Liver (tissue), 9 donors: ENCODE results near the gene ATF5. TPM values are rescaled to one million over a fixed set of nuclear protein-coding genes. Genes with fewer than 3 reads are reported as not detected.

Source experiments
- DNase-seq: peaks from one replicate; pipeline ENCODE4 v3.0.0-alpha.2; 2017; ENCODE audit warnings: low spot score
- H3K27ac ChIP-seq, 2 donors: one replicate each; pipeline ENCODE4 v1.7.0; 2013; ENCODE audit warnings: inconsistent platforms in 2 of 2, low read length in 2 of 2, control low read depth in 1 of 2, low read depth in 1 of 2, mild to moderate bottlenecking in 1 of 2
- H3K27me3 ChIP-seq, 4 donors: one replicate each; pipeline versions ENCODE4 v1.6.1 to v1.7.0; 2013; ENCODE audit warnings: low read length in 3 of 4, inconsistent platforms in 1 of 4, mild to moderate bottlenecking in 1 of 4, moderate library complexity in 1 of 4; ENCODE audit not compliant: control insufficient read depth in 4 of 4, insufficient read depth in 4 of 4
- H3K36me3 ChIP-seq, 4 donors: one replicate each; pipeline versions ENCODE4 v1.6.1 to v1.7.0; 2013; ENCODE audit warnings: low read length in 3 of 4, mild to moderate bottlenecking in 3 of 4, low read depth in 1 of 4, moderate library complexity in 1 of 4; ENCODE audit not compliant: control insufficient read depth in 4 of 4, insufficient read depth in 3 of 4
- H3K4me1 ChIP-seq, 4 donors: one replicate each; pipeline versions ENCODE4 v1.6.1 to v1.7.0; 2013; ENCODE audit warnings: low read length in 3 of 4, mild to moderate bottlenecking in 3 of 4, moderate library complexity in 1 of 4; ENCODE audit not compliant: control insufficient read depth in 4 of 4, insufficient read depth in 4 of 4
- H3K4me3 ChIP-seq, 3 donors: one replicate each; pipeline versions ENCODE4 v1.6.1 to v1.7.0; 2013; ENCODE audit warnings: low read length in 3 of 3, control low read depth in 1 of 3, low read depth in 1 of 3, mild to moderate bottlenecking in 1 of 3
- H3K9ac ChIP-seq, 2 donors: one replicate each; pipeline ENCODE4 v1.7.0; 2013; ENCODE audit warnings: low read length in 2 of 2, mild to moderate bottlenecking in 2 of 2, moderate library complexity in 2 of 2, control low read depth in 1 of 2, low read depth in 1 of 2
- H3K9me3 ChIP-seq, 4 donors: one replicate each; pipeline versions ENCODE4 v1.6.1 to v1.7.0; 2013; ENCODE audit warnings: low read length in 3 of 4; ENCODE audit not compliant: control insufficient read depth in 4 of 4
- ATF3 ChIP-seq: IDR thresholded peaks from 2 replicates; pipeline ENCODE4 v1.6.1; 2016; ENCODE audit warnings: antibody characterized with exemption
- CTCF ChIP-seq: fragments of 150-350 bp; IDR thresholded peaks from 2 replicates; pipeline ENCODE4 v1.5.1; 2017; ENCODE audit warnings: improper control_type of control experiment, low read depth, low read length; ENCODE audit not compliant: missing input control
- EGR1 ChIP-seq, 2 donors: IDR thresholded peaks; 2 replicates each; pipeline ENCODE4 v1.6.1; 2016 to 2018; ENCODE audit warnings: antibody characterized with exemption in 2 of 2, low read depth in 2 of 2
- FOXA1 ChIP-seq: IDR thresholded peaks from 2 replicates; pipeline ENCODE4 v1.6.1; 2016; ENCODE audit warnings: antibody characterized with exemption
- FOXA2 ChIP-seq: IDR thresholded peaks from 2 replicates; pipeline ENCODE4 v1.6.1; 2016; ENCODE audit warnings: antibody characterized with exemption
- GABPA ChIP-seq, 2 donors: IDR thresholded peaks in 1 of 2; conservative IDR thresholded peaks in 1 of 2; 2 replicates each; pipeline ENCODE4 v1.6.1; 2016; ENCODE audit warnings: antibody characterized with exemption in 2 of 2, mild to moderate bottlenecking in 1 of 2, moderate library complexity in 1 of 2
- HNF4A ChIP-seq, 2 donors: conservative IDR thresholded peaks; 2 replicates each; pipeline ENCODE4 v1.6.1; 2016; ENCODE audit warnings: antibody characterized with exemption in 2 of 2, mild to moderate bottlenecking in 2 of 2
- HNF4G ChIP-seq: IDR thresholded peaks from 2 replicates; pipeline ENCODE4 v1.6.1; 2016; ENCODE audit warnings: antibody characterized with exemption
- MAX ChIP-seq: IDR thresholded peaks from 2 replicates; pipeline ENCODE4 v1.6.1; 2016; ENCODE audit warnings: antibody characterized with exemption
- NR2F2 ChIP-seq: IDR thresholded peaks from 2 replicates; pipeline ENCODE4 v1.6.1; 2016; ENCODE audit warnings: antibody characterized with exemption
- RAD21 ChIP-seq, 2 donors: IDR thresholded peaks; 2 replicates each; pipeline ENCODE4 v1.6.1; 2016; ENCODE audit warnings: antibody characterized with exemption in 2 of 2, mild to moderate bottlenecking in 2 of 2
- REST ChIP-seq: IDR thresholded peaks from 2 replicates; pipeline ENCODE4 v1.6.1; 2016; ENCODE audit warnings: antibody characterized with exemption, mild to moderate bottlenecking
- RXRA ChIP-seq, 2 donors: IDR thresholded peaks; 2 replicates each; pipeline ENCODE4 v1.6.1; 2017 to 2018; ENCODE audit warnings: antibody characterized with exemption in 2 of 2, mild to moderate bottlenecking in 1 of 2
- SP1 ChIP-seq: IDR thresholded peaks from 2 replicates; pipeline ENCODE4 v1.6.1; 2018; ENCODE audit warnings: antibody characterized with exemption, mild to moderate bottlenecking
- TAF1 ChIP-seq: conservative IDR thresholded peaks from 2 replicates; pipeline ENCODE4 v1.6.1; 2016; ENCODE audit warnings: antibody characterized with exemption, mild to moderate bottlenecking
- YY1 ChIP-seq: IDR thresholded peaks from 2 replicates; pipeline ENCODE4 v1.6.1; 2016; ENCODE audit warnings: antibody characterized with exemption, mild to moderate bottlenecking
- ZBTB33 ChIP-seq: IDR thresholded peaks from 2 replicates; pipeline ENCODE4 v1.6.1; 2016; ENCODE audit warnings: antibody characterized with exemption
- WGBS: extraction: QIAGEN DNeasy Blood & Tissue Kit; methylation state at CpG from one replicate; pipeline ENCODE4 v1.1.7; 2013; 5-methylcytosine and 5-hydroxymethylcytosine counted together
- polyA plus RNA-seq, 2 donors: library from polyadenylated mRNA; stranded (reverse) in 1 of 2; unstranded in 1 of 2; fragments of 200-250 nt in 1 of 2; fragments of >200 nt in 1 of 2; fragmentation: Nextera tagmentation in 1 of 2; extraction: Ambion mirVana in 1 of 2; gene quantifications; one replicate each; pipeline versions ENCODE4 v1.2.1 to v1.2.3, GENCODE V29; 2013 to 2015
- total RNA-seq, 2 donors: library from RNA; depleted of rRNA; stranded (reverse); fragments of >200 nt; gene quantifications; one replicate each; pipeline ENCODE4 v1.2.3, GENCODE V29; 2014
- donor health status: healthy.
- donor health status: healthy.
- donor health status: healthy.
- donor health status: healthy.
- donor health status: healthy.

ATF5 gene
- total and polyA plus RNA-seq, 4 donors: 42.3 to 2,086 (median 347) TPM

GRCh38 chr19:49952479-49952836 is 23.5 kb downstream of the ATF5 start:
- no peaks in the 10 kb centered on the region for H3K27me3 ChIP-seq
- H3K36me3 ChIP-seq: no peaks in the 10 kb centered on the region
- no peak overlapping the region for H3K4me3 ChIP-seq
- H3K27ac ChIP-seq: no peak overlapping the region
- TF ChIP-seq TAF1 (no peak), FOXA1 (no peak), RXRA (IDR thresholded peaks at IDR 0.05) (no peak), EGR1 (IDR thresholded peaks at IDR 0.05; ENCODE audit: low read depth in 2 of 2) (no peak), HNF4A (conservative IDR thresholded peaks at IDR 0.05) (no peak), NR2F2 (no peak), GABPA (IDR thresholded peaks at IDR 0.05 in 1 of 2, conservative IDR thresholded peaks at IDR 0.05 in 1 of 2) (no peak), MAX (no peak), CTCF (no peak)
- peaks cover 0 to 18% (median 18%) of the 10 kb centered on the region in 4 donors for H3K4me1 ChIP-seq
- no peak overlapping the region for H3K9ac ChIP-seq
- no peak for DNase-seq
- H3K9me3 ChIP-seq: no peaks in the 10 kb centered on the region

GRCh38 chr19:49952906-49953305 is 23.9 kb downstream of the ATF5 start:
- no peaks in the 10 kb centered on the region for H3K27me3 ChIP-seq
- WGBS: 75% methylated on average over 13 of the region's 13 CpGs
- no peaks in the 10 kb centered on the region for H3K9me3 ChIP-seq
- no peak overlapping the region for H3K9ac ChIP-seq
- H3K27ac ChIP-seq: no peak overlapping the region
- no peak overlapping the region for H3K4me3 ChIP-seq
- no peak for TF ChIP-seq YY1
- TF ChIP-seq GABPA (IDR thresholded peaks at IDR 0.05 in 1 of 2, conservative IDR thresholded peaks at IDR 0.05 in 1 of 2): no peak
- no peak for TF ChIP-seq FOXA2
- no peak for TF ChIP-seq FOXA1
- no peak for TF ChIP-seq RAD21 (IDR thresholded peaks at IDR 0.05)
- no peak for TF ChIP-seq ZBTB33
- TF ChIP-seq ATF3: no peak
- H3K36me3 ChIP-seq: no peaks in the 10 kb centered on the region
- H3K4me1 ChIP-seq: peaks cover 0 to 18% (median 18%) of the 10 kb centered on the region in 4 donors
- no peak for DNase-seq

GRCh38 chr19:49953416-49953815 is 24.4 kb downstream of the ATF5 start:
- H3K27me3 ChIP-seq: no peaks in the 10 kb centered on the region
- H3K4me1 ChIP-seq: peaks cover 0 to 18% (median 18%) of the 10 kb centered on the region in 4 donors
- H3K4me3 ChIP-seq: no peak overlapping the region
- H3K9me3 ChIP-seq: no peaks in the 10 kb centered on the region
- H3K36me3 ChIP-seq: no peaks in the 10 kb centered on the region
- H3K9ac ChIP-seq: no peak overlapping the region
- no peak for DNase-seq
- 65% methylated on average over 7 of the region's 7 CpGs for WGBS
- H3K27ac ChIP-seq: no peak overlapping the region
- TF ChIP-seq SP1 (no peak), NR2F2 (no peak), REST (no peak), RXRA (IDR thresholded peaks at IDR 0.05) (no peak), YY1 (no peak), RAD21 (IDR thresholded peaks at IDR 0.05) (no peak), HNF4G (no peak)
